Forelimb muscle (tissue), 1 donor: Measurements from ENCODE around the gene RPA1. TPM values are rescaled to one million over a fixed set of nuclear protein-coding genes. Genes with fewer than 3 reads are reported as not detected.

Experiments
- DNase-seq: peaks from one replicate; pipeline ENCODE4 v3.0.0-alpha.2; 2013; ENCODE audit warnings: low read depth
- polyA plus RNA-seq: library from polyadenylated mRNA; unstranded; fragments of 120-200 nt; gene quantifications from one replicate; pipeline ENCODE4 v1.2.1, GENCODE V29; 2013; ENCODE audit not compliant: insufficient read length

RPA1 gene
- polyA plus RNA-seq, 1 donor: 46.4 TPM

DNA sequence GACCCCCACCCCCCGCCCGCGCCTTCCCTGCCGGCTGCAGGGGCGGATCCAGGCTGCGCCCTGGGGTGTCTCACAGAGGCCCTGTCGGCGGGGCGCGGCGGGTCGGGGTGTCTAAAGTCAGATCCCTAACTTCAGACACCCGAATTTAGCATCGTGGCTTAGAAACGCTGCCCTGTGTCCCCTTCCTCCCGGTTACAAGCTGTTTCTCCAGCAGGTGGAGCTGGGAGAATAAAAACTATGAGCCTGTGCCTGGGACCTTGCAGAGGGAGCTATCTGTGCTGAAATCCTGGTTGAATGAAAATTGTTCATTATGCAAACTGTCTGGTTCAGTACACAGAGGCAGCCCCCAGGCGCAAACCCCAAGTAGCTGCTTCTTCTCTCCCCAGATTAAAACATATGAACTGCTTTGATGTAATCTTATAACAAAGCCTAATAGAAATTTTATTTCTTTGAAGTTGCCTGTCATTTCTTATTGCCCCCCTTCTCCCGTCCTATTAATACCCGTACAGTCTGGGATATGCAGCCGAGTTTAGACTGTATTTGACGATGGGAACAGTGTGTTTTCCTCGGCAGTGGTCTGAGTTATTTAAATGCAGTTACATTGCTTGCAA is 79.0 kb downstream of the RPA1 start:
- peak; percentile 45 for DNase-seq

DNA sequence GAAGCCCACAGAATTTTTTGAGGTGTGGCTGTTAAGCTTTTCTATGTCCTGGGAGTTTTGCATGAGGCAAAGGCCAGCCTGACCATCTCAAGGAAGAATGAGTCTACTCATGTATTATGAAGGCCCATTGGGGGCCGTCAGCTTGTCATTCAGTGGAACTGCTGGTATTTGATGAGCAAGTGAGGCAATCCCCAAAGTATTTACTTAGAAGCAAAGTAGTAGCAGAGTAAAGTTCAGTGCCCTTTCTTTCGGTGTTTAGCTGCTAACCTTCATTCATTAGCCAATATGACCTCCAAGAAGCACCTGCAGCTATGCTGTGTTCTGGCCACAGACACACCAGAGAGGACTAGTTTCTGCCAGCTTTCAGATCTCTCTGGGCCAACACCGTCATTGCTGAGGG is 80.2 kb downstream of the RPA1 start:
- no peak for DNase-seq

DNA sequence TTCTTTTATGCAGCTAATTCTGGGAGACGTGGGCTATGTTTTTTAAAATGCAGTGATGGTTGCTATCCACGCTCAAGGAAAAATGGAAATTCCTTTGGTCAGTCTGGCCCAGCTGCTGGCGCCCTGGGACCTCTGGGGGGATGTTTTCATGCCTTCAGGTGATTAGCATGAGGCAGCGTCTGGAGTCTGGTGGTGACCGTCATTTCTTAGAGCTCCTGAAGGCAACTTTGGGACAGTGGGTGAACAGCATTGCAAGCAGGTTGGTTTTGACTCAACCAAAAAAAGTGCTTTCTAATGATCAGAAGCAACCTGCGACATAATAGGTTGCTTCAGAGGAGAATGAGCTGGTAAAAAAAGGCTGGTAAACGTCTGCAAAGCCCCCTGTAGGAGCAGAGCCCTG is 82.3 kb downstream of the RPA1 start:
- DNase-seq: no peak

DNA sequence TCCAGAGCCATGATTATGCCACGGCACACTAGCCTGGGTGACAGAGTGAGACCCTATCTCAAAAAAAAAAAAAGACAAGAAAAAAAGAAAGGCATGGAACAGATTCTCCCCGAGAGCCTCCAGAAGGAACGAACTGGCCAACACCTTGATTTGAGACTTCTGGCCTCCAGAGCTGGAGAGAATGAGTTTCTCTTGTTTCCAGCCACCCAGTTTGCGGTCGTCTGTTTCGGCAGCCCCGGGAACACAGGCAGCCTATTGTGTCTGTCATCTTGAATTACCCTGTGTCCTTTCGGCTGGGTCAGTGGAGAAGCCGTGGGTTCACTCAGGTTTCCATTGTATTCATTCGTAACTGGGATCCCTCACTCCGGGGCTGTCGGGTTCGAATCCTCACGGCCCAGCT is 83.9 kb downstream of the RPA1 start:
- DNase-seq: no peak

DNA sequence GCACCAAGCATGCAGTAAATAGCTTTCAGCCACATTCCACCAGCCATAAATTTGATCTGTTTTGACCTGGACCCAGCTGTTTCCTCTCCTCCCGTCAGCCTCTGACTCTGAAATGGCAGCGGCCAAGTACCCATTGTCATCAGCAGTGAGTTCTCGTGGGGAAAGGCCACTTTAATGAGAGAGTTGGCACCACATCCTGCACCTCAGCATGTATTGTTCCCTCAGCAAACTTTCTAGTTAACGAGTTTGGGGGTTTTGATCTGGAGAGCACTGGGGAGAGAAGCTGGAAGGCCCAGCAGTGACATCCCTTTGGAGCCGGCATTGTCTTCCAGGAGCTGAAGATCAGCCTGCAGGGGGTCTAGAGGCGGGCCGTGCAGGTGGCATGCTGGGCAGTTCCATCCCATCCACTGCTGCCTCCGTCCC is 84.9 kb downstream of the RPA1 start:
- DNase-seq: no peak

DNA sequence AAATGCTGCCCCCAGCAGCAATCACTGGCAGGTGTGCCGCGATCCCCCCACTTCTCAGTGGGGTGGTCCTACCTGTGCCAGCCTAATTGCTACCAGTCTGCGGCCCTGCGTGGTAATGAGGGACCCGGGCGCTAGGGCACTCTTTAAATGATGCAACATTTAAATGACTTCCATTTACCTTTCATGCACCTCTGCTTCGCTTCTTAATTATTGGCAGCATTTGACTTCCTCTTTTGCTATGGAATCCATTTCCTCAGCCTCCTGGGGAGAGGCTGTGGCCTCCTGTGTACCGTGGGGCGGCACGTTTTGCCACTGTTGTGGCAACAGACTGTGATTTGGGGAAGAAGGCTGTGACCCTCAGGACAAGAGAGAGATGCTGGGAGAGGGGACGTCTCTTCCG is 86.1 kb downstream of the RPA1 start:
- DNase-seq: no peak

DNA sequence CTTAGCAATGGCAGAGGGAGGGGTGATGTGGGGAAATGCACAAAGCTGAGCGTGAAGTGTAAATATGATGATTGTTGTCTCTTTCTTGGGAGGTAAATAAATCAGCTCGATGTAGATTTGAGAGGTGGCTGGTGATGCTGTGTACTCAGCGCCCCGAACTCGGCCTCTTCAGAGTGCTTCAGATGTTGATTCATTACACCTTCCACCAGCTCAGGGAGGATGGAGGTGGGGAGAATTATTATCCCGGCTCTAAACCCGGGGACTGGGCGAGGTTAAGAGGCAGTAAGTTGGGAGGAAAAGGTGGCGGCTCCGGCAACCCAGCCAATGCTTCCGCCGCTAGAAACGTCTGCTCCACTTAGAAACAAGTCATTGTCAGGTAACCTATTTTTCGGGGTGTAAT is 86.5 kb downstream of the RPA1 start:
- DNase-seq: no peak

DNA sequence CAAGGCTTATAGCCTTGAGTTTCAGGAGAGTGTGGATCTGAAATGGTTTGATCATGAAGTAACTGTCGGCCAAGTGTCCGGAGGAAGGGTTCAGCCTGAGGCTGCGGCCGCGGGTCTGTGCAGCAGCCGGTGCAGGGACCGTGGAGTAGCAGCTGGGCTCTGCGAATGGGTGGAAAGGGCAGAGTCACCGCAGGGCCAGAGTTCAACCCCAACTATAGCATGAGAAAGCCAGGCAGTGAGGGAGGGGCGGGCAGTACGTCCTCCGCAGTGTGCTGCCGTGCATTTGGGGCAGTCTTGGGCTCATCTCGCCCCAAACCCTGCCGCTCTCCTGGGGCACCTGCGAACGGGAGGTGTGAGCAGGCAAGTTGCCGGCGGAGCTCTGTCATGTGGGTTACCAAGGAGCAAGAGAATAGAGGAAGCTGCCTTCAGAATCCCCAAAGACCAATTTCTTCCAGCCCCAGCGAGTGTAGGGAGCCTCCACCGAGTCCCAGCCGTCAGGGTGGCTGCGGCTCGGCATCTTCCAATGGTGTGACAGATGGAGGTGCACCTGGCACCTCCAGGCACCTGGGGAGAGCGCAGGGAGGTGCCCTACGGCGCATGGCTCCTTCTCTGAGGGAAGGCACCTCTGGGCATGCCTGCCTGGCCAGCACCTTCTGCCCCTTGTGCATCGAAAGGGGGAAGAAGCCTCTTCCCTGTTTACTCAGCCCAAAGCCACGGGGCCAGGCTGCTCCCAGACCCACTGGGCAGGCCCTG is 87.3 kb downstream of the RPA1 start:
- DNase-seq: no peak

DNA sequence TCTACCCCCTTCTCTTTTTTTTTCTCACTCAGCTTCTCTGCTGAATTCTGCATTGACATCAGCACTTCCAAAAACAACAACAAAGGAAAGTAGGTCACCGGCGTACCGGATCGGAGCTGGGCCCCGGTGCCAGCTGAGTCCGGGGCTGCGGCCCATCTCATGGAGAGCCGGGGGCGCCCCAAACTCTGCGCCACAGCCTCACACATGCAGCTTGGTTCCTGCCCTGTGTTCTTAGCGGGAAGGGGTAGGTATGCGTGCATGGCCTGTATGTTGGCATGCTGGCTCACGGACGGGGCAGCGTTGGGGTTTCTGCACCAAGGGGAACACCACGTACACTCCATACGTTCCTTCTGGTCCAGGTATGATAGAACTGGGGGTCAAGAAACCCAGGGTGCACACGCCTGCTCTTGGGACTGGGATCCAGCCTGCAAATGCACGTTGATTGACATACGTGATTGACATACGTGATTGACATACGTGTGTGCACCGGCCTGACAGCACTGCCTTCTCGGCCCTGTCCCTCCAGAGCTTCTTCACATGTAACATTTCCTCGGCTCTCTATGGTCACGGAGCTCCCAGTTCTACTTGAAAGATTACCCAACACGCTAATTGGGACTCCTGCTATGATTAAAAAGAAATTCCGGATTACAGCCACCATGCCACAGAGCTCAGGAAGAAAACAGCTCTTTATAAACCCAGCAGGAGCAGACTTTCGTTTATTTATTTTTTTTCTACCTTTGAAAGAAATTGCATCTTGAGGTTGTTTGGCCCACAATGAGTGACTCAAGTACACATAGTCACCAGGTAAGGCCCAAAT is 88.7 kb downstream of the RPA1 start:
- no peak for DNase-seq

DNA sequence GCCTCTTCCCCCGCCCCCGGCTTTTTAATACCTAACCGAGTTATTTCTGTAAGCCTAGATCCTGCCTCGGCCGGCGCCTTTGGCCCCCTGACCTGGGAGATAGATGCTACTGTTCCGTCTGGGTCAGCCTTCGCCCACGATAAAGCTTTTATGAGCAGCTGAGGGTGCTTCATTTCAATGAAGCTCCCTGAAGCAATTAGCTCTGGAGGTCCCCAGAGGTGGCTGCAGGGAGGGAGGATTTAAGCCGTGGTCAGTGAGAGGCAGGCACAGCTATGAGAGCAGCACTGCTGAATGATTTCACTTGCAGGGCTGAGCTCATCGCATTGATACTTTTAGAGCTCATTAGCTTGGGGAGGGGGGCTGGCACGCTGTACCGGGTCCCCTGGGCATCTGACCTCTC is 89.4 kb downstream of the RPA1 start:
- DNase-seq: no peak

DNA sequence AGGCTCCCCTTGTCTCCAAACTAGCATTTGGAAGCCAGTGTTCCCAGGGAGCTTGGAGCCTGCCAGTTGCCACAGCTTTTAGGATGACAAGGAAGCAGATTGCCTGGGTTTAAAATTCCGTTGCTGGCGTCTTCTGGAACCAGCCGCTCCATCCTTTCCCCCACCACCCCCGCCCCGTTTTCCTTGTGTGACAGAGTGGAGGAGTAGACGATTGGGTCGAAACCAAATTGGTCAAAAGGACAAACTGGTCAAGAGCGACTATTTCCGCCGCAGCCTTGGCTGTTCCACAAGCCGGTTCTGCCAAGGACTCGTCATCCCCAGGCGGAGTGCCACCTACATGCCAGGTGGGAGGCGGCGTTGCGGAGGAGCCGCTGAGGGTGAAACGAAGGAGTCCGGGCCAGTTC is 91.1 kb downstream of the RPA1 start:
- DNase-seq: no peak

DNA sequence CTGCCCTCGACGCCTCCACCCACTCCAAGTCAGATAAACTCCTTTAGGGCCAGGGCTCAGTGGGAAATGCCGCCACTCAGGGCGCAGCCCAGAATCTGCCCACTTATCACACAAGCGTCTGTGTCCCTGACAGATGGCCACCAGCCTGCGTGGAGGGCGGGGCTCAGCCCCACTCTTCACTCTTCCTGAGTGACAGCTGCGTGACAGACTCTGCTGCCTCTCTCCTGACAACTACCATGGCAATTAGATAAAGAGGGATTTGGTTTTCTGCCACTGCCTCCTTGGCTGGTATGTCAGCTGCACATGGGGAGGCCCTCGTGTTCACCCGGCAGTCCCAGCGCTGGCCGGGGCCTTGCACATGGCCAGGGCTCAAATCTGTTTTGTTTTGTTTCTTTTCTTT is 99.2 kb downstream of the RPA1 start:
- DNase-seq: no peak

DNA sequence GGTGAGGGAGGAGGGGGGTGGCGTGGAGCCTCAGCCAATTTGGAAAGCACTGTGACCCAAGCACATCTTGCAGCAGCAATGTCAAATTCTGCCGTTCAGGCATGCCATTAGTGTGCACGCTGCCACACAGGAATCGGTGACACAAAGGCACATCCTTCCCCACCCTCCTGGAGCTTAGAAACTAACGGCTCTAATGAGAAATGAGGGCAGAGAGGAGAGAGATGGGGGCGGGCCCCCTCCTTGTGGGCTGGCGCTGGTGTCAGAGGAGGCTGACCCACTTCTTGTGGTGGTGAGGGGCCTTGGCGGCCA is 100.5 kb downstream of the RPA1 start:
- DNase-seq: no peak

DNA sequence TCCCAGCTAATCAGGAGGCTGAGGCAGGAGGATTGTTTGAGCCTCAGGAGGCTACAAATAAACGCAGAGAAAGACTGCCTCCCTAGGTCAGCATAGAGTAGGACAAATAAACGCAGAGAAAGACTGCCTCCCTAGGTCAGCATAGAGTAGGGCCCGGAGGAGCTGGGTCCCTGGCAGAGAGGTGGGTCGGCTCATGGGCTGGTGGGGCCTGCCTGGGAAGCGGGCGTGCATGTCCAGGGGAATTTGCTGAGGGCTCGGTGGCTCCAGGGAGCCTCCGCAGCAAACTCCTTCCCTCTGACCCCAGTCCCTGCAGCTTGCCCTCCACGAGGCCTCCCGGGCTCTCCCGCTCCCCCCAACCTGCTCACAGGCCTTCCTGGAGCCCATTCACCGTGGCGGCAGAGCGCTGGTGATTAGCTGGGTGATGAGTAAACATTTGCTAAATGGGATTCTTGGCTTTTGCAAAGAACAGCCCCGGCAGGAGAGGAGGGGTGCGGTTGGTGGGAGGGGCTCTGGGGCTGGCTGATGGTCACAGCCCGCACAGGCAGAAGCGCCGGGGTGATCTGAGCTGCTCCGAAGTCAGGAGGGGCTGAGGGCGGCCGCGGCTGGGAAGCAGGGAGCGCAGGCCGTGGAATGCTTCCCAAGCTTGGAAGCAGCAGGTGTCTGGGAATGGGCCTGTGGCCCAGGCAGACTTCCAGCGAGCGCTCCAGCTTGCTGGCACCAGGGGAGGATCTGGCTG is 102.2 kb downstream of the RPA1 start:
- no peak for DNase-seq

DNA sequence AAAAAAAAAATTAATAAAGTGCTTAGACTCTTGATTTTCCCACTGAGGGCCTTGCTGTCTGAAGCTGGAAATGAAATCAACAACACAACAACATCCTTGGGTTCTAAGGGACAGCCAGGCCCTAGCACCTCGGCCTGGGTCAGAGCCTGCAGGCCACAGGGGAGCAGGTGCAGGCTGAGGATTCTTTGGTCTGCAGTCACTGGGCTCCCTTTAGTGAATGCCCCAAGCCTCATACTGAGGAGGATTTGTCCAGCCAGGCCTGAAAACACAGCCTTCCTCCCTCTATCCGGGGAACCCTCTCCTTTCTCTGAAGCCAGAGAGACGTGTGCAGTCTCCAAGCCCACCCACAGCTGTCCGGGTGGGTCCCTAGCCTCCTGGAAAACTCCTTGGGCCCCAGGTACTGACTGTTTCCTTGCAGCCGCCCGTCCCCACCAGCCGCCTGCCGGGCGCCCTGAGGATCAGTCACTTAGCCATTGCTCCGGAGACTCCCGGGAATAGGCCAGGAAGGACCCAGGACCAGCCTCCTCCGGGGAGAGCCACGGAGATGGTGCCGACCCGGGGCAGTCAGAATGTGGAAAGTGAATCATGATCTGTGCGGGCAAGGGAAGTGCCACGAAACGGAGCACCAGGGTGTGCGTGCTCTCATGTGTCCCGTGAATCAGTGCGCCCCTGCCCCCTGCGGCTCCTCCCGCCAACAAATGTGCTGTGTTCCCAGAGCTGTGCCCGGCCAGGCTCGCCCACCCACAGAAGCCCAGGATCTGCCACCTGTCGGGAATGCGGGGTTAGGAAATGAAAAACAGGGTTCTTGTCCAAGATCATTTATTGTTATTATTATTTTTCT is 104.3 kb downstream of the RPA1 start:
- DNase-seq: no peak

DNA sequence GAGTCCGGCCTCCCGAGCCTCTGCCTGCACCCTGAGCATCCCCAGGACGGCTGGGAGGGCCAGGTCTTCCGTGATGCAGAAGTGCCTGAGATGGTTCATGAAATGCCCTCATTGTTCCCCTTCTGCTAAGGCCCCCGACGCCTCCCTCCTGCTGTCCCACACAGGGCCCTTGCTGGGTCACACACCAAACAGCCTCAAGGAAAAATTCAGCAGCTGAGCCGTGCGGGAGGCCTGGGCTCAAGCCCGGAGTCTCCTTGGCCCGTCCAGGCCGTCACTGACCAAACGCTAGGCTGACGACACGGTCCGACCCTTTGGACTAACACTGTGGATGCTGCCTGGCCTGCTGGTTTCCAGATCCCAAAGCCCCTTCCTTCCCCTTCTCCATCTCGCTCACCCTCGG is 105.1 kb downstream of the RPA1 start:
- no peak for DNase-seq

DNA sequence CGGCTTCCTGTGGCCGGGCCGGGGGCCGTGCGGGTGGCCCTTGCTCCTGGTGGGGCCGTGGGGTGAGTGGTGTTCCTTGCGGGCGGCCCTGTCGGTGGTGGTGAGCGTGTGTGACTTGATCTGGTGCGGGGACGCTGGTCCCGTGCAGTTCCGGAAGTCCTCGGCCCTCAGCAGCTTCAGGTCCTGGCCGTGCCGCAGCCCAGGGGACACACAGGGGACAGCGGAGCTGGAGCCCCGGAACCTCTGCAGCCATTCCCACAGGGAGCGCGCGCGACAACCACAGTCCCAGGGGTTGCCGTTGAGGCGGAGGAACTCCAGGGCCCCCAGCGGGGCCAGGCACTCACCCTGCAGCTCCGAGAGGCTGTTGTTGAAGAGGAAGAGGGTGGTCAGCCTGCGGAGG is 107.0 kb downstream of the RPA1 start:
- no peak for DNase-seq

DNA sequence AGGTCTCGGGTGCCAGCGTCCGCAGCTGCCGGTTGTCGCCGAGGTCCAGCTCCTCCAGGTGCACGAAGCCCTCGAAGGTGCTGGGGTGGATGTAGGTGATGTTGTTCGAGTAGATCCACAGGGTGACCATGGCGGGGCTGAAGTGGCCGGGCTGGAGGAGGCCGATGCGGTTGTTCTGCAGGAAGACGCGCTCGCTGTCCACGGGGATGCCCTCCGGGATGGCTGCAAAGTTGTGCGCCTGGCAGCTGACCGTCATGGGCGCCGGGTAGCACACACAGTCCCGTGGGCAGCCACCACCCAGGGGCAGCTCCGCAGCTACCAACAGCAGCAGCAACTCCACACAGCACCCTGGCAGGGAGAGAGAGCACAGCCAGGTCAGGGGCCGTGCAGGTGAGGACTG is 107.7 kb downstream of the RPA1 start:
- DNase-seq: no peak

DNA sequence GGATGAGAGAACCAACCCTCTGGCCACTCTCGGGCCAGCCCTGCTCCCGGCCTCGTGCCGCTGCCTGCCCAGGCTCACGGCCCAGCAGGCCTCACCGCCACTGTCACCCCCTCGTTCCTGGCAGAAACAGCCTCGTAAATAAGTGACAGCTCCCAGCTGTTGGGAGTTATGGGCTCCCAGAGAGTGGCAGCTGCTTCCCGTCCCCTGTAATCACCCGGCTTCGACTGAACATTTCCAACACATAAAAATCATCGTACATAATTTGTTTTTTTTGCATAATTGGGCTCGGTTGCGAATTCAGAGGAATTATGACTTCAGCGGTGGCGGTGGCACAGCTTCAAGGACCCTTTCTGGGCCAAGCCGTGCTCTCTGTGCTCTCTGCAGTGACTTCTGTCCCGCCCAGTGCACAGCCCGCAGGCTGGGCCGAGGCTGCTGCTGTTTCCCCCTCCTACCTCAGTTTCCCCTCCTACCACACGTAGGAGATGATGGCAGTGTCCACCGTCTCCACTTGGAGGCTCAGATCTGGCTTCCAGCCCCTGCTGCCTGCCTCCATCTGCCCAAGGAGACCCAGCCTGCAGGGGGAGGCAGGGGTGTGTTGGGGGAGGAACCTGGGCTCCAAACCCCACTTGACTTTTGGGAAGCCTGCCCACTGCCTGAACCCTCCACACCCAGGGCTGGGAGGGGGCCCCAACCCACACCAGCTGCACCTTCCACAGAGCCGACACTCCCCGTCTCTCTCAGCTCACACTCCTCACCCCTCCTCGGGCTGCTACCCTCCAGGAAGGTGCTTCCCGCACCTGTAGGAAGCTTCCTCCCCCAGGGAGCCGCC is 110.4 kb downstream of the RPA1 start:
- DNase-seq: no peak

DNA sequence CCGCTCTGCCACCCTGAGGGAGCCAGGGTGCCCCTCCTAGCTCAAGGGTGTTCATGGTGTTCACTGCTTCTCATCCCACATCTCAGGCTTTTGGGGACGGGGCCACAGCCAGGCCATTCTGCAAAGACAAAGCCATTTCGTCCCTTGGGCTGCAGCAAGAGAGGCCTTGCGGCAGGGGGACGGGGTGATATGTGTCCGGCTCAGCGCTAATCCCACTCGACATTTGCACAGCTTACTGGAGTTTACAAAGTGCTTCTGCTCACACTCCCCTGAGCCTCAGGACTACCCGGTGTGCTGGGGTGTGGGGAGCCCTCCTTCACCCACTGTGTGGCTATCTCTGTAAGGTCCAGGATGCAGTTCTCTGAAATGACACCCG is 111.0 kb downstream of the RPA1 start:
- no peak for DNase-seq
